T-cell (primary cell): ENCODE data around the gene PLEKHG7. TPM values are rescaled to one million over a fixed set of nuclear protein-coding genes. Genes with fewer than 3 reads are reported as not detected.
"Not testable (repeated sequence)": the region's sequence is repeated elsewhere in the genome, so short reads cannot be mapped to it uniquely, and the experiment has no call there.

Experiments used
- ATAC-seq, 4 experiments: fragments of 200-7000 bp in 3 of 4; fragments of 150-1000 bp in 1 of 4; cut with Tn5 transposase; replicated peaks in 1 of 4; 1 replicate in 3 of 4; 2 replicates in 1 of 4; pipeline ENCODE4 v1.10.0; 2021; ENCODE audit warnings: moderate library complexity in 3 of 4, mild to moderate bottlenecking in 2 of 4, moderate number of reproducible peaks in 1 of 4
- CTCF ChIA-PET, 2 donors: fragments of 300-600 bp; sonication (Branson Sonifier 250); formaldehyde crosslinking; loops; one replicate each; lab custom pipeline; 2022; ENCODE audit warnings: antibody characterized with exemption in 2 of 2; lab: Charles Lee
- POLR2A ChIA-PET, 2 donors: fragments of 300-600 bp; sonication (Branson Sonifier 250); formaldehyde crosslinking; loops; one replicate each; lab custom pipeline; 2022; ENCODE audit warnings: antibody characterized with exemption in 2 of 2; lab: Charles Lee
- DNase-seq, 35 experiments: peaks; one replicate each; pipeline versions ENCODE4 v3.0.0 to v3.0.0-alpha.2; 2013 to 2023
- H3K27ac ChIP-seq: one replicate; pipeline ENCODE4 v1.5.1; 2013; ENCODE audit warnings: low read length
- H3K27me3 ChIP-seq, 2 experiments: replicated peaks in 1 of 2; 1 replicate in 1 of 2; 2 replicates in 1 of 2; pipeline versions ENCODE4 v1.6.1 to v1.7.0; 2013; ENCODE audit warnings: low read length in 1 of 2, mixed read lengths in 1 of 2; ENCODE audit not compliant: control insufficient read depth in 2 of 2, insufficient read depth in 2 of 2; ENCODE audit errors: extremely low read depth in 1 of 2
- H3K36me3 ChIP-seq, 2 donors: 1 replicate in 1 of 2; 2 replicates in 1 of 2; pipeline versions ENCODE4 v1.6.1 to v1.7.0; 2013; ENCODE audit warnings: low read length in 1 of 2; ENCODE audit not compliant: control insufficient read depth in 2 of 2, insufficient read depth in 1 of 2; ENCODE audit errors: extremely low read depth in 1 of 2
- H3K4me1 ChIP-seq, 2 experiments: 1 replicate in 1 of 2; 2 replicates in 1 of 2; pipeline versions ENCODE4 v1.6.1 to v1.7.0; 2013; ENCODE audit warnings: low read length in 2 of 2, mixed read lengths in 1 of 2; ENCODE audit not compliant: insufficient read depth in 2 of 2, control insufficient read depth in 1 of 2; ENCODE audit errors: extremely low read depth in 1 of 2
- H3K4me3 ChIP-seq, 2 donors: 1 replicate in 1 of 2; 2 replicates in 1 of 2; pipeline versions ENCODE4 v1.5.1 to v1.7.0; 2013; ENCODE audit warnings: mild to moderate bottlenecking in 2 of 2, low read length in 1 of 2, moderate library complexity in 1 of 2; ENCODE audit not compliant: control insufficient read depth in 1 of 2; ENCODE audit errors: extremely low read depth in 1 of 2
- H3K9me3 ChIP-seq: 2 replicates; pipeline ENCODE4 v1.7.0; 2013
- H3K27ac Mint-ChIP-seq, 2 donors: one replicate each; pipeline ENCODE4 v1.8.0; 2020 to 2021; ENCODE audit warnings: mild to moderate bottlenecking in 2 of 2, mixed read lengths in 2 of 2
- H3K27me3 Mint-ChIP-seq, 2 donors: one replicate each; pipeline ENCODE4 v1.8.0; 2021 to 2022; ENCODE audit warnings: mixed read lengths in 2 of 2
- H3K36me3 Mint-ChIP-seq: one replicate; pipeline ENCODE4 v1.8.0; 2021; ENCODE audit warnings: mixed read lengths
- H3K4me1 Mint-ChIP-seq, 3 donors: one replicate each; pipeline ENCODE4 v1.8.0; 2020 to 2022; ENCODE audit warnings: mixed read lengths in 3 of 3, mild to moderate bottlenecking in 1 of 3
- H3K4me3 Mint-ChIP-seq, 3 donors: one replicate each; pipeline ENCODE4 v1.8.0; 2020 to 2022; ENCODE audit warnings: mild to moderate bottlenecking in 3 of 3, mixed read lengths in 3 of 3, moderate library complexity in 3 of 3
- H3K9me3 Mint-ChIP-seq, 3 donors: one replicate each; pipeline ENCODE4 v1.8.0; 2020 to 2022; ENCODE audit warnings: mixed read lengths in 3 of 3
- WGBS: methylation state at CpG from one replicate; pipeline ENCODE4 v1.1.5; 2013; ENCODE audit warnings: missing lambda C conversion rate; ENCODE audit not compliant: insufficient coverage; 5-methylcytosine and 5-hydroxymethylcytosine counted together
- total RNA-seq, 35 experiments: library from RNA in 6 of 35; stranded (reverse) in 6 of 35; fragments of 120-200 nt in 1 of 35; gene quantifications; one replicate each; pipeline versions ENCODE4 v1.2.1 to v1.2.4 and lab custom pipeline; 2013 to 2026

PLEKHG7 gene
- total RNA-seq, 5 donors from 2014 or later (not counting 1 experiment from before 2014, with no cell fraction given), result 0.13 to 0.30 (median 0.19) TPM; not detected in 2

DNA sequence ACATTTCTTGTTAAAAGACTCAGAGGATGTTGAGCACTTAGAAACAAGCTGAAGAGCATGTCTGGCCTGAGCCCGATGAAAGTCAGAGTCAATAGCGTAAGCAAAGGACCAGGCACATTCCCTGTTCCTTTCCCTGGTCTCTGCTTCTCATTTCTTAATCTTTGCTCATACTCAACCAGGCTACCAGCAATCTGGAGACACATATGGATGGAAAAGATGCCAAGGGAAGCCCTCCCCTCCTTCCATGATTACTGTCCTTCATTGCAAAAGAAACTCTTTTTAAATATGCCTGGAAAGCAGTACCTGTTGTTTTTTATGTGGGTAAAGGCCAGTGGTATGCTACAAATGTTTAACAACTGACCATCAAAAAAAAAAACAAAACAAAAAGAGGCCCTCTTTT lies 44.2 kb upstream of the PLEKHG7 start:
- Mint-ChIP-seq H3K27me3 (peaks cover 0 to 3% of the 10 kb centered on the region in 2 donors), H3K27ac (no peak overlapping the region), H3K4me3 (no peak overlapping the region), H3K36me3 (no peaks in the 10 kb centered on the region), H3K9me3 (no peaks in the 10 kb centered on the region), H3K4me1 (no peaks in the 10 kb centered on the region)
- no peaks in the 10 kb centered on the region for H3K27me3 ChIP-seq
- no peak overlapping the region for H3K4me3 ChIP-seq
- no CpG with 5 or more reads among the region's 2 CpGs for WGBS
- no peaks in the 10 kb centered on the region for H3K36me3 ChIP-seq
- DNase-seq (no peak), ATAC-seq (no peak)
- no peaks in the 10 kb centered on the region for H3K4me1 ChIP-seq
- POLR2A ChIA-PET, result interaction anchor here in 1 of 2 donors (0.7 kb wide), 1 partner anchor 12 kb away, joined by 3 read pairs; no protein-coding TSS in a partner anchor
- no peaks in the 10 kb centered on the region for H3K9me3 ChIP-seq
- H3K27ac ChIP-seq, result no peak overlapping the region
- CTCF ChIA-PET, result interaction anchor here in 1 of 2 donors (0.6 to 1.4 kb wide), 2 partner anchors 252 to 1276 kb away, joined by 3 to 9 read pairs; no protein-coding TSS in a partner anchor

DNA sequence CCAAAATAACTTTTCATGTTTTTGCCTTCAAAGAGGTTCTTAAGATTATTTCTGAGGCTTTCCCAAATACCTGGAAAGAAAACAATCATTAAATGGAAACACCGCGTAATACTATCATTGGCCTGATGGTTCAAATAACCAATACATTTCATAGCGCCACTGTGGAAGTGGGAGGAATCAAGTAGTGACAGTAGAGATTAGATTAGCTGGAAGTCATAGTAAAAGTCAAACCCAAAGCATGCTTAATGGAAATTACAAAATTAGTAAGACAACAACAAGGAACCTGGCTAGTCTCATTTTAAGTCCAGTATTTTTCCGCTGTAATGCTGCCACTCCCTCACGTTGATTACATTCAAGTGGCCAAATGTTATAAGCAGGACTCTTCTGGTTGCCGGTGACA lies 41.5 kb upstream of the PLEKHG7 start:
- Histone ChIP-seq H3K27me3 (no peaks in the 10 kb centered on the region), H3K27ac (no peak overlapping the region), H3K4me1 (no peaks in the 10 kb centered on the region), H3K4me3 (no peak overlapping the region), H3K36me3 (no peaks in the 10 kb centered on the region), H3K9me3 (no peaks in the 10 kb centered on the region)
- H3K4me1 Mint-ChIP-seq, result no peaks in the 10 kb centered on the region
- no peak for DNase-seq
- POLR2A ChIA-PET, result interaction anchor here in 1 of 2 donors (0.6 to 0.8 kb wide), 3 partner anchors 228 to 516 kb away, joined by 3 read pairs; partner anchors contain the start of gene BTG1
- H3K4me3 Mint-ChIP-seq, result no peak overlapping the region
- 100% methylated on average over 2 of the region's 6 CpGs for WGBS
- H3K36me3 Mint-ChIP-seq, result no peaks in the 10 kb centered on the region
- no peaks in the 10 kb centered on the region for H3K9me3 Mint-ChIP-seq
- ATAC-seq, result no peak
- H3K27me3 Mint-ChIP-seq, result peaks cover 0 to 3% of the 10 kb centered on the region in 2 donors
- no peak overlapping the region for H3K27ac Mint-ChIP-seq
- CTCF ChIA-PET, result no interaction called here

DNA sequence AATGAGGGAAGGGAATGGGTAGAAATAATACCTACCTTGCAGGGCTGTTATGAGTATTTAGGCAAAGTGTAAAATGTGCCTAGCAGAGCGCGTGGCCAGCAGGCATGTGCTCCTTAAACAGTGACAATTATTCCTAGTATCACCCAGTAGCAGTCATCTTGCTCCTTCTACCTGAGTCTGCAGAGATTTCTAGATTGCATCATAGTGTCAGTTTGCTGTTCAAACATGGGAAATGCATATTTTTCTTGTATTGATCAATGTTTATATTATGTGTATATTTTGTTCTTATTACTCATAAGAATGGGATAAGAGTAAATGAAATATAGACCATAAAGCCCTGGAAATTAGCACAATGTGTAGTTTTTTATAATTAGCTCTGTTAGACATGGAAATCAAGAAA lies 37.3 kb upstream of the PLEKHG7 start:
- H3K36me3 Mint-ChIP-seq, result no peaks in the 10 kb centered on the region
- CTCF ChIA-PET, result no interaction called here
- no peaks in the 10 kb centered on the region for H3K4me1 Mint-ChIP-seq
- H3K36me3 ChIP-seq, result no peaks in the 10 kb centered on the region
- no peak overlapping the region for H3K27ac ChIP-seq
- H3K27me3 ChIP-seq, result no peaks in the 10 kb centered on the region
- H3K27me3 Mint-ChIP-seq, result no peaks in the 10 kb centered on the region
- H3K4me1 ChIP-seq, result no peaks in the 10 kb centered on the region
- no peak overlapping the region for H3K4me3 ChIP-seq
- DNase-seq, result no peak
- no peaks in the 10 kb centered on the region for H3K9me3 ChIP-seq
- H3K4me3 Mint-ChIP-seq, result no peak overlapping the region
- H3K9me3 Mint-ChIP-seq, result no peaks in the 10 kb centered on the region
- WGBS, result no CpG with 5 or more reads among the region's 2 CpGs
- ATAC-seq, result no peak
- H3K27ac Mint-ChIP-seq, result no peak overlapping the region
- POLR2A ChIA-PET, result no interaction called here

DNA sequence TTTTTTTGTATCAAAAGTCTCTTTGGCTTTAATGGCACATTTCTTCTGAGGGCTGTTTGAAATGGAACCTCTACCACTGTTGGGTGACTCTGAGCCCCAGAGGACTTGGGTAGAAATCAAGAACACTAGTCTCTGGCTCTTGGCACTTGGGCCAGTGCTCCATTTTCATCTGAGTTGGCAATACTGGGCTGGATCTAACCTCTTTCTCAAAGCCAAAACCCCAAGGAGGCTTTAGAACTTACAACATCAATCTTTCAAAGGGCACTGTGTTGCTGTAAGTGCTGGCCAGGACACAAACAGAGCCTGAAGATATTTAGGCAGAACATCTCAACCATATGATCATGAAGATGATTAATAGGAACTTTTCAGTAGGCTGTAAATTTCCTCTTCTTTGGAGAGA lies 34.0 kb upstream of the PLEKHG7 start:
- CTCF ChIA-PET, result no interaction called here

DNA sequence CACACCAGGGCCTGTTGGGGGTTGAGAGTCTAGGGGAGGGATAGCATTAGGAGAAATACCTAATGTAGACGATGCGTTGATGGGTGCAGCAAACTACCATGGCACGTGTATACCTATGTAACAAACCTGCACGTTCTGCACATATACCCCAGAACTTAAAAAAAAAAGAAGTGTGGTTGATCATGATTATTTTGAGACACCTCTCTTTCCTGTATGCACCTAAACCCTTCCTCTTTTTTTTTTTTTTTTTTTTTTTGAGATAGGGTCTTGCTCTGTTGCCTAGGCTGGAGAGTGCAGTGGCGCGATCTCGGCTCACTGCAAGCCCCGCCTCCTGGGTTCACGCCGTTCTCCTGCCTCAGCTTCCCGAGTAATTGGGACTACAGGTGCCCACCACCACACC lies 31.3 kb upstream of the PLEKHG7 start:
- ATAC-seq, CTCF ChIA-PET, DNase-seq, H3K36me3 ChIP-seq, H3K4me3 ChIP-seq, POLR2A ChIA-PET, H3K9me3 Mint-ChIP-seq, H3K9me3 ChIP-seq, H3K27ac Mint-ChIP-seq, H3K36me3 Mint-ChIP-seq, H3K4me3 Mint-ChIP-seq, H3K27me3 Mint-ChIP-seq, H3K27me3 ChIP-seq, H3K4me1 Mint-ChIP-seq, H3K4me1 ChIP-seq, H3K27ac ChIP-seq: not testable (repeated sequence)
- no CpG with 5 or more reads among the region's 11 CpGs for WGBS

More for the DNA sequence above, 34.0 kb upstream of the PLEKHG7 start:
- H3K4me1 Mint-ChIP-seq, result no peaks in the 10 kb centered on the region
- Histone ChIP-seq H3K27me3 (no peaks in the 10 kb centered on the region), H3K9me3 (no peaks in the 10 kb centered on the region), H3K4me1 (no peaks in the 10 kb centered on the region), H3K36me3 (no peaks in the 10 kb centered on the region), H3K27ac (no peak overlapping the region), H3K4me3 (no peak overlapping the region)
- H3K27ac Mint-ChIP-seq, result no peak overlapping the region
- POLR2A ChIA-PET, result no interaction called here
- no peaks in the 10 kb centered on the region for H3K36me3 Mint-ChIP-seq
- peaks cover 0 to 4% (median 0%) of the 10 kb centered on the region in 3 donors for H3K9me3 Mint-ChIP-seq
- DNase-seq (no peak), ATAC-seq (no peak)
- peaks cover 0 to 3% of the 10 kb centered on the region in 2 donors for H3K27me3 Mint-ChIP-seq
- H3K4me3 Mint-ChIP-seq, result no peak overlapping the region

DNA sequence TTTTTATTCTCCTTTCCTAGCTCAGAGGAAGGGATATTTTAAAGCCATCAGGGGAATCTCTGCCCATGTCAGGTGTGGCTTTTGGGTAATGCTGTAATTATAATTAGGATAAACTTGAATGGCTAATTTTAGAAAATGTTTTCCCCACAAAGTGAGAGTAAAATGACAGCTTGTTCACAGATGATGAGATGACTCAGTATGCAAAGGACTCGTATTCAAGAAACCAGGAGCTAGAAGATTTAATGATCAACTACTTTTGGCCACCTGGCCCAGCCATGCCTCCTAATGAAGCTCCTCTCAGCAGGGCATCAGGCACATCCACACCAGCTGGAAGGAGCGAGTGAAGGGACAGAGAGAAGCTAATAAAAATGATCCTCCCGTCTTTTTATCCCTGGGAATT lies 29.0 kb upstream of the PLEKHG7 start:
- Mint-ChIP-seq H3K27me3 (peaks cover 0 to 5% of the 10 kb centered on the region in 2 donors), H3K27ac (no peak overlapping the region), H3K4me3 (no peak overlapping the region), H3K9me3 (peaks cover 0 to 4% (median 0%) of the 10 kb centered on the region in 3 donors), H3K36me3 (no peaks in the 10 kb centered on the region), H3K4me1 (no peaks in the 10 kb centered on the region)
- no CpG with 5 or more reads among the region's 3 CpGs for WGBS
- Histone ChIP-seq H3K36me3 (no peaks in the 10 kb centered on the region), H3K9me3 (no peaks in the 10 kb centered on the region), H3K4me1 (no peaks in the 10 kb centered on the region), H3K27me3 (no peaks in the 10 kb centered on the region), H3K4me3 (no peak overlapping the region), H3K27ac (no peak overlapping the region)
- POLR2A ChIA-PET, result no interaction called here
- CTCF ChIA-PET, result no interaction called here
- no peak for DNase-seq
- no peak for ATAC-seq

DNA sequence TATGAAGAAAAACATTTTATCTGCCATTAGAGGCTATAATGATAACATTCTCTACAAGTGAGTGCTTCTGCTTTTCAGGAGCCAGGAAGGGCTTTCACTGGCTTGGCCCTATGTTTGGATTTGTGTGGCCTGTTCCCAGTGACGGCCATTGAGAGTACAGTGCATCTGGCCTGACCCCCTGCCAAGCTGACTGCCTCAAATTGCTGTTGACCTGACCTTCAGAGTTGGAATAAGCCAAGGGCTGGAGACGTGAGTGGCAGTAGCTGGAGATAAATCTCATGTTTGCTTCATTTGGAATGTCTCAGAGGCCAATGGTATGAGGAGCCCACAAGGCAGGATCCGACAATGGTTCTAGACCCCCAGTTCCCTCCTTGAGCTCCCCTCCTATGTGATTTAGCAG lies 28.3 kb upstream of the PLEKHG7 start:
- H3K4me3 ChIP-seq, result no peak overlapping the region
- H3K9me3 ChIP-seq, result no peaks in the 10 kb centered on the region
- Mint-ChIP-seq H3K4me3 (no peak overlapping the region), H3K4me1 (no peaks in the 10 kb centered on the region), H3K36me3 (no peaks in the 10 kb centered on the region), H3K9me3 (peaks cover 0 to 4% (median 0%) of the 10 kb centered on the region in 3 donors), H3K27ac (no peak overlapping the region), H3K27me3 (peaks cover 0 to 5% of the 10 kb centered on the region in 2 donors)
- no peak overlapping the region for H3K27ac ChIP-seq
- H3K4me1 ChIP-seq, result no peaks in the 10 kb centered on the region
- CTCF ChIA-PET, result no interaction called here
- DNase-seq, result no peak
- WGBS, result 50% methylated on average over 1 of the region's 3 CpGs
- no peak for ATAC-seq
- POLR2A ChIA-PET, result no interaction called here
- no peaks in the 10 kb centered on the region for H3K27me3 ChIP-seq
- H3K36me3 ChIP-seq, result no peaks in the 10 kb centered on the region
